H1 (cell line): ENCODE measurements around the gene PARK7. TPM values are rescaled to one million over a fixed set of nuclear protein-coding genes. Genes with fewer than 3 reads are reported as not detected.

Experiments used
- MAFK ChIP-seq: IDR thresholded peaks from 2 replicates; pipeline ENCODE4 v1.6.1; 2012; ENCODE audit warnings: low read depth, mild to moderate bottlenecking, improper control_type of control experiment, low read length
- RFX5 ChIP-seq: IDR thresholded peaks from 2 replicates; pipeline ENCODE4 v1.6.1; 2011; ENCODE audit warnings: low read depth, low read length, improper control_type of control experiment, borderline replicate concordance
- polyA plus RNA-seq, 7 experiments: library from polyadenylated mRNA; depleted of rRNA in 3 of 7; stranded (reverse) in 5 of 7; unstranded in 2 of 7; fragments of >200 nt in 5 of 7; fragments of 200-250 nt in 2 of 7; gene quantifications; 1 replicate in 5 of 7; 2 replicates in 1 of 7; 4 replicates in 1 of 7; pipeline versions ENCODE4 v1.2.1 to v1.2.3, GENCODE V29; 2011 to 2013; ENCODE audit warnings: missing spikeins in 2 of 7, mixed read lengths in 2 of 7
- total RNA-seq: library from RNA; stranded (reverse); fragmentation: NEBNext Ultra II Directional; extraction: Animal tissue kit (Norgen Biotek cat#: 25700); gene quantifications from 2 replicates; pipeline ENCODE4 v1.2.1, GENCODE V29; 2021
- TF ChIP-seq, protein P1 (sequence below): IDR thresholded peaks from 2 replicates; pipeline ENCODE4 v1.6.1; 2011; ENCODE audit warnings: low read depth, mild to moderate bottlenecking, low read length; ENCODE audit not compliant: insufficient read depth

The PARK7 gene
- total and polyA plus RNA-seq, 2 of the 8 experiments (the other 6 are each of a cell fraction or from before 2014, with no cell fraction given): 206 to 383 TPM

DNA sequence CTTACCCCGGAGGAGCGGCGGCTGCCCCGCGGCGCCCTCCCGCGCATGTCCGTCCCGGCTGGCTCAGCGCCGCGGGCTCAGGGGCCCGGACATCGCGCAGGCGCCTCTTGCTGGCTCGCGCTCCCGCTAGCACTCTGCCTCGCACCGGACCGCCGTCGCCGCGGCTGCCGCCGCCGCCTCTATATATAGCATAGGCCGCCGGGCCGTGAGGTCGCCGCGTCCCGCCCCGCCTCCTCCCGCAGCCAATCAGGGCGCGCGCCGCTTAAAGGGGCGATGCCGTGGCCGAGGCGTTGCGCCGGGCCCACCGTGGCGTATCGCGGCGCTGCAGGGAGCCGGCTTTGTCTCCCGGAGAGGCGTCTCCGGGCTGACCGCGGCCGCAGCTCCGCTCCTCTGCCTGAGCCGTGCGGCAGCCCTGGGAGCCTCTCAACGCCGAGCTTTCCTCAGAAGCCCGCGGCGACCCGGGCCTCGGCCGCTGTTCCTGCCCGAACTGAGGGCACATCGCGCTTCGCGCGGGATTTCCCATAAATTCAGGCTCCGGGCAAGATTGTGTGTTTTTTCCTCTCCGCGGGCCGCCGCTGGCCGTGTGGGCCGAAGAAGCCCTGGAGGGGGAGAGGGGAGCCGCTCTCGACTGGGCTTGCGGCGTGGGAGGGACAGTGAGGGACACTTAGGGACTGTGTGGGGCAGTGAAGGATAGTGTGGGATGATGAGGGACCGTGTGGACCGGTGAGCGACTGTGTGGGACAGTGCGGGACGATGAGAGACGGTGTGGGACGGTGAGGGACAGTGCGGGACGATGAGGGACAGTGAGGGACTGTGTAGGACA is 64.9 kb downstream of the PARK7 start, which contains the start of gene ERRFI1 (continued):
- TF ChIP-seq MAFK (no peak), RFX5 (no peak)
- TF ChIP-seq, protein P1, sequence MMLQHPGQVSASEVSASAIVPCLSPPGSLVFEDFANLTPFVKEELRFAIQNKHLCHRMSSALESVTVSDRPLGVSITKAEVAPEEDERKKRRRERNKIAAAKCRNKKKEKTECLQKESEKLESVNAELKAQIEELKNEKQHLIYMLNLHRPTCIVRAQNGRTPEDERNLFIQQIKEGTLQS: no peak
